ENCODE data around the gene NDOR1.
"Not testable (repeated sequence)": the region's sequence is repeated elsewhere in the genome, so short reads cannot be mapped to it uniquely, and the experiment has no call there.

NDOR1 gene

DNA sequence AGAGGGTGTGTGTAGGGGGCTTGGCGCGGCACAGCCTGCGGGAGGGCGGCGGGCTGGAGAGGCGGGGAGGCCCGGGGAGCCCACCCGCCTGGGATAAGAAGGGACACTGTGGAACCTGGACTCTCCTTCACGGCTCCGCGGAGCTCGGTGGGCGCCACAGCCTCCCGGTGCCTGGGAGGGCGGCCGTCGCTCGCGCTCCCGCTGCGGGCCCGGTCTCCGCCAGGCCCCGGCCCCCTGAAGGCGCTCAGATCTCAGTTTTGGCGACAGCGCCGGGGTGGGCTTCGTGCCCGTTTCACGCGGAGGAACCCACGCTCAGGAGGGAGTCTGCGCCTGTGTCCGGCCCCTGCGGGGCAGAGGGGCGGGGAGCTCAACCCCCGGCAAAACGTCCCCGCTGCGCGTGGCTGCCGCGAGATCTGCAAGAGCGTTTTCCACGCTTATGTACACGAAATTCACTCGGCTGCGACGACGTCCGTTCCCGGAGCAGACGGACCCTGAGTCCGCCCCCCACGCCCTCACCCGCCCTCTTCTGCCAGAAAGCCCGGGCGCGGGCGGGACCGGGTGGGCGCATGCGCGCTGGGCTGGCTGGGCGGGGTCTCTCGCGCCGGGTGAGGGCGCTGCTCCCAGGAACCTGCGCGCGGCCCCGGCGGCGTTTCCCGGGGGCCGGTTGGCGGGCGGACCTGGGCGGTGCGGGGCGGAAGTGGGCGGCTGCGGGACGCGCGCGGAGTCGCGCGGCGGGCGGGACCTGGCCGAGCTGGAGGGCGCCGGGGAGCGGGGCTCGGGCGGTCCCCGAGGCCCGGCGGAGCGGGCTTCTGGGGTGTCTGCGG, 49.3 kb downstream of the NDOR1 start, which contains the start of gene NELFB:
NELFB (plus strand) TSS at position 704 of the 824 bp plus-strand sequence.
- DNase-seq (ENCODE audit: insufficient read length, low spot score) (peak; percentile 93), FAIRE-seq (peak; percentile 79)

- DNase-seq (ENCODE audit: insufficient read length, low spot score): peak; percentile 52
- no peak for FAIRE-seq
These were observed 50.1 kb downstream of the NDOR1 start for GRCh38 chr9:137255448-137256114.

DNA sequence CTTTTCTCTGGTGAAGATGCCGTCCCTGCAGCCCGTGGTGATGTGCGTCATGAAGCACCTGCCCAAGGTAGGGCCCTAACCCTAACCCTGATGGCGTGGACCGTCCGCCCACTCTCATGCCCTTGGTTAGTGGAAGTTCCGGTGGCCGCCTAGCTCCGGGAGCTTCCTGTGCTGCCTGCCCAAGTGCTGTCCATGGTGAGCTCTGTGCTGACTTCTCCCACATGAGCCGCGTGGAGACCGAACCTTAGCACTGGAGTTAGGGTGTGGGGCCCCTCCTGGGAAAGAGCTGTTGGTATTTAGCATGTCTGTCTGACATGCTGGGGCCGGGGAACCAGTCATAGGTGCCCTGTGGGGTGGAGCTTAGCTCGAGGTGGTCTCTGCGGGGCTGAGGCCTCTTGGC, 50.9 kb downstream of the NDOR1 start:
- DNase-seq (ENCODE audit: insufficient read length, low spot score): no peak
- FAIRE-seq: no peak

- no peak for FAIRE-seq
- DNase-seq (ENCODE audit: insufficient read length, low spot score): no peak
These were observed 51.4 kb downstream of the NDOR1 start for GRCh38 chr9:137256856-137257255.

- not testable (repeated sequence) for DNase-seq (ENCODE audit: insufficient read length, low spot score); FAIRE-seq
These were observed 56.8 kb downstream of the NDOR1 start for GRCh38 chr9:137262173-137262908.

- DNase-seq (ENCODE audit: insufficient read length, low spot score): no peak
- FAIRE-seq: no peak
These were observed 57.4 kb downstream of the NDOR1 start for GRCh38 chr9:137262909-137263285.

- DNase-seq (ENCODE audit: insufficient read length, low spot score): no peak
- no peak for FAIRE-seq
These were observed 58.0 kb downstream of the NDOR1 start for GRCh38 chr9:137263506-137263905.

DNA sequence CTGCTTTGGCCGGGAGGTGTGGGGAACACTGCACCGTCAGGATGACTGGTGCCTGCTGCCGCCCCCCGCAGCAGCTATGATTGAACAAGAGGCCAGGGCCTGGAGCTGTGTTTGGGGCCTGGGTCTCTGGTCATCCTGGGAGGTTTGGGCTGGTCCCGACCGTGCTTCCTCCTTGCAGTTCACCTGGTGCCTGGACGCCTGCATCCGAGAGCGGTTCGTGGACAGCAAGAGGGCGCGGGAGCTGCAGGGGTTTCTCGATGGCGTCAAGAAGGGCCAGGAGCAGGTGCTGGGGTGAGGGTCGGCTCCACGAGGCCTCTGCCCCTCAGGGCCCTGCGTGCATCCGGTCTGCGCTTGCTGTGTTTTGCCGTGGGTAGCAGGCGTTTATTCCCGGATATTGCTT, 58.6 kb downstream of the NDOR1 start:
- DNase-seq (ENCODE audit: insufficient read length, low spot score) (no peak), FAIRE-seq (no peak)

- FAIRE-seq (no peak), DNase-seq (ENCODE audit: insufficient read length, low spot score) (no peak)
These were observed 60.1 kb downstream of the NDOR1 start for GRCh38 chr9:137265496-137266161.

GRCh38 chr9:137266162-137266527, 60.6 kb downstream of the NDOR1 start:
- no peak for DNase-seq (ENCODE audit: insufficient read length, low spot score)
- no peak for FAIRE-seq

Measured in HTR-8/SVneo (cell line).